HCEC 1CT (cell line): ENCODE measurements around the gene SEMA3G.

Experiments
- DNase-seq: peaks from one replicate; pipeline ENCODE4 v3.0.0-alpha.2; 2017

Gene SEMA3G

DNA sequence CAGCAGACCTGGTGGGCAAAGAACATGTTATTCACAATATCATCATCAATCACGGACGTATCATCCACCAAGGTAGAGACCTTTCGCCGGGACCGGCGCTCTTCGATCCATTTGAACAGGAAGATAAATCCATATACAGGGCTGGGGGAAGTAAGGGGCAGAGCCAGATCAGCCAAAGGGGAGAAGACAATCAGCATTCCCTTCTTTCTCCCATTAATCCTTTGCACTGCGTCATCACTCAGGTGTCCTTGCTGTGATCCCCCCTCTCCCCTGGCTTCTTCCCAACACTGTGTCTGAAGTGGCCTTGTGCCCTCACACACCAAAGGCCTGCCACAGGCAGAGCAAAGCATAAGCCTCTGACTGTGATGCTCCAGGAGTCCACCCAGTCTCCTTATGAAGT lies 36.4 kb downstream of the SEMA3G start:
- no peak for DNase-seq

DNA sequence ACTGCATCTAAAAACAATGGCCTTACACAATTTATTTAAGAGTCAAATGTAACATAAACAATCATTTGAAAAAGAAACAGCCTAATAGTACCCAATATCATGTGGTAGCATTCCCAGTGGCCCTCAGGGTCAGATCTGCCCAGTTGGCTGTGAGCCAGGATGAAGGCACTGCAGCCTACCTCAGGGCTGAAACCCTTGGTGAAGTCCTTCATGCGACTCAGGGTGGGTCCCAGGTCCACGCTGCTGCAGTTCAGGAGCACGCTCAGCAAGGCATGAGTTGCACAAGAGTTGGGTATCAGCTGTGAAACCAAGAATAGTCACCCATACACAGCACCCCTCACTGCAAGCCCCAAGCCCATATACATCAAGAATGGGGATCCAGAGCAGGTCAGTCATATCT lies 37.1 kb downstream of the SEMA3G start:
- DNase-seq, result no peak

DNA sequence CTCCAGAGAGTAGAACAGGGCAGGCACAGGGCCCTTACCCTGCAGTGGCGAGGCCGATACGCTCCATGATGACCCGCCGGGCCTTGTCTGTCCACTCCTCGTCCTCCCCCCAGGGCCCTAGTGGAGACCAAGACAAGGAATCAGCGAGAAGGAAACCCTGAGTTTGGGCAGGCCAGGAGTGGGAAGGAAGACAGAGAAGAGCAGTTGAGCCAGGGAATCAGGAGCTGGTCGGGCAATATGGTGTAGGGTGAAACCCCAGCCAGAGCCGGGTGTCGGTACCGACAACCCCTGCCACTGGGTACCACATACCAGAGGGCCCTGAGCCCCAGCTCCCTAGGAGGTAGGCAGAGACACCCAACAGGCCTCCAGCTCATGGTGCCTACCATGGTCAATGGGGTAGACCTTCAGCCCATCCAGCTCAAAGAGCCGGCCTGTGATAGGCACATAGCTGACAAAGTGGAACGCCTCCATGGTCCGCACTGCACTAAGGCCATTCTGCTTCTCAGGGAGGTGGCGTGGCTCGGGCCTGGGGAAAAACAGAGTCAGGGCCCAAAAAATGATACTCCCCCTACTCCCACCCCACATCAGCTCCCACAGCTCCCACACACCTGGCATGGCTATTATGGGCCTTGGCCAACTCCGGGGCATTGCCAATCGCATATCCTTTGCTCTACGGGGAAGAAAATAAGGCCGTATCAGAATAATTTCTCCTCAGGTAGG lies 38.0 kb downstream of the SEMA3G start:
- no peak for DNase-seq

DNA sequence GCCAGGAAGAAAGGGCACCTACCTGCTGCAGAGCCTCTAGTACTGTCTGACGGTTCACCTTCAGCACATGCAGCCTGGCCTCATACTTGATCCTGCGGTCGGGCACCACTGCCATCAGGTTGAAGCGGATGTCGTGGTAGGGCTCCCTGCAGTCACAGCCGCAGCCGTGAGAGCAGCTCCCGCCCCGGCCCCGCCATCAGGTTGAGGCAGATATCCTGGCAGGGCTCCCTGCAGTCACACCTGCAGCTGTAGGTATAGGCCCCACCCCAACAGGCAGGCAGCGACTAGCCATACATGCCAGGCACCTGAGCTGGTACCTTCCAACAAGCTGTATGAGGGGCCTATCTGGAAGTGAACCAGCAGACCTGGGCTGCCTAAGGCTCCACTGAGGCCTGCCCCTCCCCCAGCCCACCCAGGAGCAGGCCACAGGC lies 38.7 kb downstream of the SEMA3G start:
- DNase-seq, result no peak

DNA sequence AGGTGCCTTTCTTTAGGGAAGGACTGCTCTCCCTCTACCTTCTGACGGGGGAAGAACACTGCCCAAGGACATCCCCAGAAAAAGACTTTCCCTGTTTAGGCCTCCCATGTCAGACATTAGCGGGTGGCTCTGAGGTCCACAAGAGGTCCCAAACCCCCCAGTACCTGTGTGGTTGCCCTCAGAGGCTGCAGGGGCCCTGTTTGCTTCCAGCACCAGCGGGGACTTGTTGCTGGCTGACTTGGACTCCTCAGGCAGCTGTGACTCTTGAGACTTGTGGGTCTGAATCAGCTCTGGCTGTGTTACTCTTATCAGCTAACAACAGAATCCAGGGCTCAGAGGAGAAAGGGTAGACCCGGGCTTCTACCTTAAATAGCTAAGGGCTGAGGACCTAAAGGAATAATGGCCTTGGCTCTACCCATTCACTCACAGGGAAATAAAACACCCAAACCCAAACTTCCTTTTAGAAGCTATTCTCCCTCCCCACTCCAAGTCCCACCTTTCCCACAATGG lies 39.2 kb downstream of the SEMA3G start:
- DNase-seq, result no peak

DNA sequence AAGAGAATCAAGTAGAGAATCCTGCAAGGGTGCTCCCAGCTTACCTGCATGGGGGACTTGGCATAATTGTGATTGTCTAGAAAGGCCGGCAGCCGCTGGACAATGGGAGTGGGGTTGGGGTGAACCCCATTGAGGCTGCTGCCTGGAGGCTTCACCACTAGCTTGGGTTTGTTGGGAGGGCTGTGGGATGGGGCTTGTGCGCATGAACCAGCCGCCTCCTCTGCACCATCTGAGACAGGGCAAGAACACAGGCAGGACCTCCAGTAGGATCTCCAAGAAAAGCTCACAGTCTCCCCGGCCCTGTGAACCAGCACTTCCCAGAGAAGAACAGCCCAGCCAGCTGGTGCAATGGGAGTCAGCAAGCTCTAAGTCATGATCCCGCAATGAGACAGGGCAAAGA lies 39.8 kb downstream of the SEMA3G start:
- DNase-seq, result no peak

DNA sequence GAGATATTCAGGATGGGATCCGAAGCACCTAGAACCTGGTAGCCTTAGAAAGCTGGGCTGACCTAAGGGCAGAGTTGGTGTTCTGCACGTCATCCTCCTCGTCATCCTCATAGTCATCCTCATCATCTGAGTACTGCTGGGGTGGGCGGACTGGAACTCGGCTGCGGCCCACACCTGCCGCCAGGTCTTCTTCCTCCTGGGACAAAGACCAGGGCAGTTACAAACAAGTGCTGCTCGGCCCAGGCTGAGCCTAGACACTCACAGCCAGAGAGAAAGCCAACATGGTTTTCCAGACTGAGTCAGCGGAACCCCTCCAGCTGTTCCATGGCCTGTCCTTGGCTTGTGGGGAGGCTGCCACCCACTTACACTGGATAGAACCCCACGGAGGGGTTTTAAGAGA lies 40.5 kb downstream of the SEMA3G start:
- DNase-seq, result no peak

DNA sequence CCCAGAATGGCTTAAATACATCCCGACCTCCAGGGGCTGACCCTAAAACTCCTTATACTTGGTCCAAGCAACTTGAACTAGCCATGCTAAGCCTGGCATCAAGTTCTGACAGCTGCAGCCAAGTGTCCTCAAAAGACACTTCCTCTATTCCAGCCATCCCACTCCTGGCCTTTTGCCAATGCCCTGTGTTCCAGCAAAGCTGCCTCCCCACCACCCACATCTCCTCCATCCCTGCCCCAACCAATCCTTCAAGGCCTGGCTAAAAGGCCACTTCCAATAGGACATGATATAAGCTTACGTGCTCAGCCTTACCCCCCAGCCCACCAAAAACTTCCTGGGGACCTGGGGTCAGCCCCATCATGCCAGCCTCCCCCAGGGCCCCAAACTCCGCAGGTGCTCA lies 40.9 kb downstream of the SEMA3G start:
- no peak for DNase-seq

DNA sequence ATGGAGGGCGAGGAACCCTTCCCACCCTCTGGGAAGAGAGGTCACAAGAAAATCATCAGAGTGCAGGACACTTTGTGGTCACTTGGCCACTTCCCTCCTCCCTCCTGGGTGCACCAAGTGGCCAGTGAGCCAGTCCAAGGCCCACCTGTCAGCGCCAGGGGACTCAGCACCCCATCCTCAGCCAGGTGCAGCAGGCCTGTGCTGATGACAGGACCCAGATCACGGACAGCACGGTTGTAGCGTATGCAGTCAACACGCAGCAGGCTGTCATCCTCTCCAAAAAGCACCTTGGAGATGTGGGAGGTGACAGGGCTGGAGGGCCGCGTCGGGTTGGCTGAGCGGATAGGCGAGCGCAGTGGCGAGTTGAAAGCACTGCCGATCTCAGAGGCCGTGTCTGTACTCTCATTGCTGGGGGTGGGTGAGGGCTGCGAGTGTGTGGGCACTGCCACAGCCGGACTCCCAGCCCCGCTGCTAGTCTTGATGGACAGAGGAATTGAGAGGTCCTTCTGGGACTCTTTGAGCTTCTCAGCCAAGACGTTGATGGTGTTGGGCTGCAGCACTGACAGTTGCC lies 41.5 kb downstream of the SEMA3G start:
- no peak for DNase-seq

DNA sequence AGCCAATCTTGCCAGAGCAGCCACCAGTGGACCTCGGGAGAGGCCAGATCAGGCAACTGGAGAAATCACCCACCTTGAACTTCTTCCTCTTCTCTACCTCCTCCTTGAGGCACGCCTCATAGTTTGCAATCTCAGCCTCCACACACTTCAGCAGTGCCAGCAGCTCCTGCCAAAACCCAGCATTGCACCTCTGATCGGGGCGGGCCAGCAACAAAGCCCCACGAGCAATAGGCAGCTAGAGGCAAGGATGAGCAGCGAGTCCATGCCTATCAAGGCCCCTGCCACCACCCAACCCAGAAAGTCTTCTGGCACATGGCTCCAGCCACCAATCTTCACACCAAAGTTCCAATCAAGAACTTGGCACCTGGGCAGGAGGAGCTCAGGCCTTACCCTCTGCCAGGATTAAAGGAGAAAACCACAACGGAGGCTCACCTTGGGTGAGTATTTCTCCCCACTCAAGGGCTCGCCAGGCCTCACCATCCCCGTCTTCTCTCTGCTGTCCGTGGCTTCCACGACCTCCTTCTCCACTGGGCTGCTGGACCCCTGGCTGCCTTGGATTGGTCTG lies 42.1 kb downstream of the SEMA3G start:
- DNase-seq, result no peak

DNA sequence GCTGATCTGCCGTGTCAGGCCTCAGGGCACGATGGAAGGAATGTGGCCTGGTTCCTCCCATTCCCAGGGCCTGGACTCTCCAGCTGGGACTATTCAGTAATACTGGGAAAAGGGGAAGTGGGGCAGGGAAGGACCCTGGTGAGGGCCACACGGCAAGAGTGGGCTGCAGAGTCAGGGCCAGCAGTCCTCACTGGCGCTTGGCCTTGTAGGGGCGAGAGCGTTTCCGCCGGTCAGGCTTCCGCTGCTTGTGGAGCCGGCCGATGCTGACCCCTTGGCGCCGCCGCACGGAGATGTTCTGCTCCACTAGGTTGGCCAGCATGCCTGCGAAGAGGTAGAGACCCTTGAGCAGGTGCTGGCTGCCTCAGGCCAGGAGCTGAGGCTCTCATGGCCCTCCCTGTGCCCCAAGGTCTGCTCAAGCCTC lies 42.8 kb downstream of the SEMA3G start:
- DNase-seq, result no peak

DNA sequence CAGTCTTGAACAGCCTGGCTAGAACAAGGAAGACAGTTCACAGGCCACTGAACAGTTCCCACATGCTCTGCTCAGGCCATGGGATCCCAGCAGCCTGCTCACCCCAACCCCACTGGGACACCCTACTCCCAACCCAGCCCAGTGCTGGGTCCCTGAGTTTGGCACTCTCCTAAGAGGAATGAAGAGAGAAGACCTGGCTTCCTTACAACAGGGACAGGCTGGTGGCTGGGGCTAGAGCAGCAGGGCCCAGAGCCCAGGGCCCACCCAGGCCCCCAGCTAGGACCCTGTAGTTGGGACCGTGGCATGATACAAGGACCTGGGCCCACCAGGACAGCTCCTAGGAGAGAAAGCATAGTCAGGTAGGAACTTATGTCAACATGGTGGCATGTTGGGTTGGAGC lies 43.4 kb downstream of the SEMA3G start:
- no peak for DNase-seq

DNA sequence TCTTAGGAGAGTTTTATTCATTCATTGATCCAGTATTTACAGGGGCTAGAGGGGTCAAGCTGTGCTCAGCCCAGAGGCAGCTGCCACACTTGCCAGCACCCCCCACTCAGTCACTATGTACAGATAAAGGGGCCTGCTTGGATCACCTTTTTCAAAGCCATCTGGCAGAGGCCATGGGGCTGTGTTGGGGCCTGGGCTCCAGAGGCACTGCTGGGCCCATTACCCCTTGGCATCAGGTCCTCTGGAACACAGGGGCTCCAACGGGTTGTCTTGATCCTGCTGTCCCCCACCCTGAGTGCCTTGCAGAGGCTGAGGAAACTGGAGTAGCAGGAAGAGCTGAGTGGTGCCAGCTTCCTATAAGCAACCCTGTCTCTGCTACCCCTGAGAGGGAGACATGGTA lies 43.9 kb downstream of the SEMA3G start:
- DNase-seq, result no peak

DNA sequence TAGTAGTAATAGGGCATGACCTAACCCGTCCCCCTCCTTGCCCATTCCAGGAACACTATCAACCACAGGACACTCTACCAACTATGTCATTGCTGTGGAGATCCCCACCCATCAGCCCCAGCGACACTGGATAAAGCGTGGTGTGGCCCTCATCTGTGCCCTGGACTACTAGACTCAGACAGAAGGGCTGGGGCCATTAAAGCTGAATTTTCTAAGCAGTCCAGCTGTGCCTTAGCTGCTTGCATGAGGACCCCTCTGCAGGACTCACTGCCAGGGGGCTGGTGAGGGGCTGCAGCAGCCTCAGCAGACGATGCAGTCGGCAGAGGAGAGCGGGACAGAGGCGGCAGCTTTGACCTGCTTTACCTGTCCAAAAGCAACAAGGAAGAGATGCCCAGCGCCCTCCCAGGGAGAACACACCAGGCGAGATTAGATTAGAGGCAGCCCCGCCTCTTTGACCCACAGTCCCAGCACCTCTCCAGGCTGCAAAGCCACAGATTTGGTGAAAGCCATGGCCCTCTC lies 44.6 kb downstream of the SEMA3G start:
- DNase-seq, result no peak

DNA sequence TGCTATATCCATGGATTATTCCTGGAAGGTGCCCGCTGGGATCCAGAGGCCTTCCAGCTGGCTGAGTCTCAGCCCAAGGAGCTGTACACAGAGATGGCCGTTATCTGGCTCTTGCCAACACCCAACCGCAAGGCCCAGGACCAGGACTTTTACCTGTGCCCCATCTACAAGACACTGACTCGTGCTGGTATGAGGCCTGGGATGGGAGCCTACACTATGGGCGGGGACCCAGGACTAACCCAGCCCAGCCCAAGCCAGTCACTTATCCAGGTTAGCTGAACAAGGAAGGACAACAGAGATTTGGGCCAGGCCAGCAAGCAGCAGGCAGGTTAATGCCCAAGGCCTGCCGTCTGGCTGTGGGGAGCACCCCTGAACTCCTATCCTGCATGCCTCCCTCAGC lies 45.3 kb downstream of the SEMA3G start:
- DNase-seq, result no peak

DNA sequence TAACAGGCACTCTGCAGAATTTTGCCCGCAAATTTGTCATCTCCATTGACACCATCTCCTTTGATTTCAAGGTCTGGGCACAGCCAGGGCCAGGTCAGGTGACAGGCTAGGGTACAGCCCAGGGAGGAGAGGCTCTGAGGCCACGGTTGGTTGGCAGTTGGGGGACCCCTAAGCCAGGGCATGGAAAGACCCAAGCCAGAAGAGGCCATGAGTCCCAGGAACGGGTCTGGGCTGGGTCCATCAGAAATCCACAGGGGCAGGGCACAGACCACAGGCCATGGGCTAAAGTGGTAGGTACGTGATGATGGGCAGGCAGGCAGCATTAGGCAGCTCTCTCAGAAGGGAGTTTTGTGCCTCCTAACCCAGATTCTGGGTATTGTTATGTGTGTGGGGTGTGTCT lies 45.8 kb downstream of the SEMA3G start:
- no peak for DNase-seq

DNA sequence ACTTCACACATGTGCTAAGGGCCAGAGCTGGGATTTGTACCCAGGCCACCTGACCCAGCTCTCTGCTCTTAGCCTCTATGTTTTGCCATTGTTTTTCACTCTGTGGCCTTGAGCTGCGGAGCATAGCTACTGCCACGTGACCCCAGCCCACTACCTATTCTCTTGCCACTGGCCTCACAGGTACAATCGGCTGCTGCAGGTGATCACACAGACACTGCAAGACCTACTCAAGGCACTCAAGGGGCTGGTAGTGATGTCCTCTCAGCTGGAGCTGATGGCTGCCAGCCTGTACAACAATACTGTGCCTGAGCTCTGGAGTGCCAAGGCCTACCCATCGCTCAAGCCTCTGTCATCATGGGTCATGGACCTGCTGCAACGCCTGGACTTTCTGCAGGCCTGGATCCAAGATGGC lies 46.2 kb downstream of the SEMA3G start:
- no peak for DNase-seq

DNA sequence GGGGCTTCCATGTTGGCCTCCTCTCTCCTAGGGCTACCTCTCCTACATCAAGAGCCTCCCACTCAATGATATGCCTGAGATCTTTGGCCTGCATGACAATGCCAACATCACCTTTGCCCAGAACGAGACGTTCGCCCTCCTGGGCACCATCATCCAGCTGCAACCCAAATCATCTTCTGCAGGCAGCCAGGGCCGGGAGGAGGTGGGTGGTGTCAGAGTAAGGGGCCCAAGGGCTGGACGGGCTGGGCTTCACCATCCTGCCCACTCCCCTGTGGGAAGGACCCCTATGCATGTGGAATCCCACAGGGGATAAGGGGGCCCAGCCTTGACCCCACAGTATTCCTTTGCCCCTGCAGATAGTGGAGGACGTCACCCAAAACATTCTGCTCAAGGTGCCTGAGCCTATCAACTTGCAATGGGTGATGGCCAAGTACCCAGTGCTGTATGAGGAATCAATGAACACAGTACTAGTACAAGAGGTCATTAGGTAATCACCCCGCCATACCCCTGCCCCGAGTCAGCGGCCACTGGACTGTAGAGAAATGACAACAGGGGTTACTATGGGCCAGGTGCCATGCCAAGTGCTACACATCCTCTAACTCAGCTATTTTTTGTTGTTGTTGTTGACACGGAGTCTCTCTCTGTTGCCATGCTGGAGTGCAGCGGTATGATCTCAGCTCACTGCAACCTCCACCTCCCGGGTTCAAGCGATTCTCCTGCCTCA lies 47.1 kb downstream of the SEMA3G start:
- no peak for DNase-seq

DNA sequence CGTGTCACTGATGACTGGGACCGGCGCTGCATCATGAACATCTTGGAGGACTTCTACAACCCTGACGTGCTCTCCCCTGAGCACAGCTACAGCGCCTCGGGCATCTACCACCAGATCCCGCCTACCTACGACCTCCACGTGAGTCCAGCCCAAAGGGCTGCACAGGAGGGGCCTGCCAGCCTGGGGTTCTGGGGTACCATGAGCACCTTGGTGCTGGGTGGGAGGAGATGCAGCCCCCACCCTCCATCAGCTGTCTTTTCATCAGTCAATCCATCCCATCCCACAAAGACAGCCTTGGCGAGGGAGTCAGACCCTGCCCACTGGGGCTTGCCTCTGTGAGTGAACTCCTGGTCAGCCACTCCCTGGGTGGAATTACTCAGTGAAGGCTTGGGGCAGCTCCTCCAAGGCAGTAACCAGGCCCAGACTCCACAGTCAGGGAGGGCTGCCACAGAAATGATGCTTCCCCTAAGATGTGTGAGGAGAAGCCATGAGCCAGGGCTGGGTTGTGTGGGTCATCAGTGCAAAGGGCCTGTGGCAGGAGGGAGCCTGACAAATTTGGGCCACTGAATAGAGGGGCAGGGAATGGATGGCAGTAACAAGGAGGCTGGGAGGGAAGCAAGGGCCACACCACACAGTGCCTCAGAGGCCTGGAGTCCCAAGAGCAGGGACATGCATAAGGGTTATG lies 47.9 kb downstream of the SEMA3G start:
- no peak for DNase-seq

DNA sequence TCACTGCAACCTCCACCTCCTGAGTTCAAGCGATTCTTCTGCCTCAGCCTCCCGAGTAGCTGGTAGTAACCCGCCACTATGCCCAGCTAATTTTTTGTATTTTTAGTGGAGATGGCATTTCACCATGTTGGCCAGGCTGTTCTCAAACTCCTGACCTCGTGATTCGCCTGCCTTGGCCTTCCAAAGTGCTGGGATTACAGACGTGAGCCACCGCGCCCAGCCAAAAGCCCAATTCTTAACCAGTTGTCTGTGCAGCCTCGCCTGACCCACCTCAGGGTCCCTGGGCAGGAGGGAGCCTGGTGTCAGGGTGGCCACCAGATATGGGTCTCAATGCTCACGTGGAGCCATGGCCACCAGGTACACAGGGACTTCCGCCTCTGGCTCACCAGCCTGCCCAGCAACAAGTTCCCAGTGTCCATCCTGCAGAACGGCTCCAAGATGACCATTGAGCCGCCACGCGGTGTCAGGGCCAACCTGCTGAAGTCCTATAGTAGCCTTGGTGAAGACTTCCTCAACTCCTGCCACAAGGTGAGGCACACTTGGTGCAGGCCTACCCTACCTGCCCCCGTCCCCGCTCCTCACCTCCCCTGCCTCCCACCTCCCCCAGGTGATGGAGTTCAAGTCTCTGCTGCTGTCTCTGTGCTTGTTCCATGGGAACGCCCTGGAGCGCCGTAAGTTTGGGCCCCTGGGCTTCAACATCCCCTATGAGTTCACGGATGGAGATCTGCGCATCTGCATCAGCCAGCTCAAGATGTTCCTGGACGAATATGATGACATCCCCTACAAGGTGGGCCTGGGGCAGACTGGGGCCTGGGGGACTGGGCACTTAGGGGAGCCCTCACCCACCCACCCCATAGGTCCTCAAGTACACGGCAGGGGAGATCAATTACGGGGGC lies 48.6 kb downstream of the SEMA3G start:
- no peak for DNase-seq

DNA sequence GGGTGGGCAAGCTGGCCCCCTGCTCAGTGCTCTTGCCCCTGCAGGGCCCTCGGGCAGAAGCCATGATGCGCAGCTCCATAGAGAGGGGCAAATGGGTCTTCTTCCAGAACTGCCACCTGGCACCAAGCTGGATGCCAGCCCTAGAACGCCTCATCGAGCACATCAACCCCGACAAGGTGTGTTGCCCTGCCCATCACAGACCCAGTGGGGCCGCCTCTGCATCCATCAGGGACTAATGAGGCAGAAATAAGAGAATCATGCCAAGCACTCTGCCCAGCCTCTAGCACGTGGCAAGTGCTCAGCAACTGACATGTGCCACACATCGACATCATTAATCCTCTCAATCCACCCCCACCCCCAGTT lies 49.4 kb downstream of the SEMA3G start:
- DNase-seq, result no peak
